NCI-H748 (cell line): Measurements from ENCODE around the gene SLC37A2.
"Not testable (repeated sequence)": the region's sequence is repeated elsewhere in the genome, so short reads cannot be mapped to it uniquely, and the experiment has no call there.

Source experiments
- DNase-seq: peaks from one replicate; lab custom pipeline; 2025; ENCODE audit not compliant: unreplicated experiment; lab: John Stamatoyannopoulos, UW

The SLC37A2 gene

GRCh38 chr11:125062931-125063428 is at the start of gene SLC37A2:
TSS of gene SLC37A2 (plus strand) at chr11:125063305. CDS start at chr11:125063368, 63 bp downstream.
- DNase-seq = peak; percentile 22

DNA sequence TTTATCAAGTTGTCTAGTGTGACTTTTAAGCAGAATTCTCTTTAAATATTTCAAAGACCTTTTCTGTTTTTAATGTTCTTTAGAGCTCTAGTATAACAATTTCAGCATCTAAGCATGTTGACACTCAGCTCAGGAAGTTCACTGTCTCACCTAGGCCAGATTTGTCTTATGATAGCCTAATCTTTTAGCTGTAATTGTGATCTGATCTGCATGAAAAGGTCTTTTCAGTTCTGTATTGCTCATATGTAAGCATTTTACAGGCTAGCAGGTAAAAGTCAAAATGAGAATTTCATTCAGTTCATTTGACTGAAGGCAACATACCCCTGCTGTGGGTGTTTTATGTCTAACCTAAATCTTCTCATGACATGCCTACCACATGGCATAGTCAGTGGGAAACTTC is 46.7 kb upstream of the SLC37A2 start:
- no peak for DNase-seq

DNA sequence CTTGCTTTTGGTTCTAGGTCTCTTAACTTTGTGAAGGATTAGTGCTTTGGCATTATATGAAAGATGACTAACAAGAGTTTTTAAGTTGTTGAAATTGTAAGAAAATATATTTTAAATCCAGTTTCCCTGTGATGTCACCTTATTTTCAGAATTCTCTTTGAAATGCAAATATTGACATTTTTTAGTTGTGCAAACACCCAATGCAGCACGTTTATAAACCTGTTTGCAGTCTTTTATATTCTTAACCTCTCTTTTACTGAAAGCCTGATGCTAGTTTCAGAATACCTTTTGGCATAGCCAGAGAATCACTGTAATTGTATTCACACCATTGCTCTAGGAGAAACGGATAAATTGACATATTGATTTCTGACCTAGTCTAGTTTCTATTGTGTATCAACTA is 42.8 kb upstream of the SLC37A2 start:
- DNase-seq = no peak

- DNase-seq = no peak
Observed at GRCh38 chr11:125022551-125022950, 40.6 kb upstream of the SLC37A2 start.

DNA sequence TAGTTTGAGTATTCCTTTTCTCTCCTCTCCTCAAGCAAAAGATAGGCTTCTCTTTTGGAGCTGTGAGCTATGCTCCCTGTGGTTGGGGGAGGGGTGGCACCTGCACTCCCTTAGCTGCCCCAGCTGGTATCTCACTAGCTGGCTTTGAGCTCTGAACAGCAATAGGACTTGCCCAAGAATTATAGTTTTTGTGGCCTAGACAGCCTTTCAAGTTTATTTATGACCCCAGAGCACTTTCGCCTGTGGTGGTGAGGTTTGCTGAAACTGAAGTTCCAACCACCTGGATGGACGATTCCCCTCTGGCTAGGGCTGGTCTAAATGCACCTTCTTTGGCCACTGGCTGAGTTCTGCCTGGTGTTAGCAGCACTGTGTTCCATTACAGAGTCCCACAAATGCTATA is 37.1 kb upstream of the SLC37A2 start:
- no peak for DNase-seq

GRCh38 chr11:125029431-125029830 is 33.7 kb upstream of the SLC37A2 start:
- DNase-seq = not testable (repeated sequence)

GRCh38 chr11:125036933-125037332 is 26.2 kb upstream of the SLC37A2 start:
- no peak for DNase-seq

DNA sequence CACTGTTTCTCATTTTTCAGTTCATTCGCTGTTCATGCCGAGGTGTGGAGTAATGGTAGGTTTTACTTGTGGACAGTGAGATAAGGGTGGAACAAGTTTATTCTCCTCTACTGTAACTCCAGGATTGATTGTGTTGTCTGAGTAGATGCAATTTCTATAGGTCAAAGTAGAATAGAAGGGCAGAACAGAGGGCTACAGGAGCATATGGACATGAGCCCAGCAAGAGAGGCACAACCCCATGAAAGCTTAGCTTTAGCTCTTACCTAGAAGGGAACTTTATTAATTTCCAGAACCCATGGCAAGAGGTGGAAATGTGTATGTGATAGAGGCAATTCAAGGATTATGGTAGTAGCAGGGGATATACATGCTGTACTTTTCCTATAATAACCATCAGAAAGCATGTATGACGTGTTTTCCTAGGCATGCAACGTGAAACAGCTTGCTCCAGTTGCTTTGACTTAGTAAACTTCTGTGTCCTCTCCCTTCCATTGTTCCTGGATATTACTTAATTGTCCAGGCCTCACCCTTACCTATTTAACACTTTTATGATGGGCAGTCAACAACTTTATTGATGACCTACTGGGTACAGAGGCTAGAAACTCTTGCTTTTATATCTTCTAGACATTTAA is 13.8 kb upstream of the SLC37A2 start:
- no peak for DNase-seq

DNA sequence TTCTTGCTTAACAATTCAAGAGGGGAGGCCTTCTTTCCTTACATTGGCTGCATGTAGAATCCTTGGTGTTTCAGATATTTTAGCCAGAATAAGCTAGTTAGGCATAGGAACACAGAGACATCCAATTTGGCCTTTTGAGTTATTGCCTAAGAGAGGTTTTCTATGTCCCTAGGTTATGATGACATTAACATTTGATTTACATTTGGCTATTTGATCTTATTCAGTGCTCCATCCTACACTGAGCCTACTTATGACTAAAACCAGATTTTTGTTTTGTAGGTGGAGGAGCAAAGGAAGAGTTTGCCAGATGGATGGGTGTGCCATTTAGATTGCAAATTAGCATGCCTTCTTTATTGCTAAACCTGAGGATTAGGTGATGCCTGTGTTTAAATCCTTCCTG is 11.1 kb upstream of the SLC37A2 start:
- DNase-seq = no peak

GRCh38 chr11:125053167-125053566 is 9.9 kb upstream of the SLC37A2 start:
- no peak for DNase-seq

- DNase-seq = no peak
Observed at GRCh38 chr11:125055107-125055715, 7.9 kb upstream of the SLC37A2 start.

DNA sequence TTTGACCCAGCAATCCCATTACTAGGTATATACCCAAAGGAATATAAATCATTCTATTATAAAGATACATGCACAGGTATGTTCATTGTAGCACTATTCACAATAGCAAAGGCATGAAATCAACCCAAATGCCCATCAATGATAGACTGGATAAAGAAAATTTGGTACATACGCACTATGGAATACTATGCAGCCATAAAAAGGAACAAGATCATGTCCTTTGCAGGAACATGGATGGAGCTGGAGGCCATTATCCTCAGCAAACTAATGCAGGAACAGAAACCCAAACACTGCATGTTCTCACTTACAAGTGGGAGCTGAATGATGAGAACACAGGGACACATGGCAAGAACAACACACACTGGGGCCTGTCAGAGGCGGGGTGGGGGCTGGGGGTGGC is 7.0 kb upstream of the SLC37A2 start:
- not testable (repeated sequence) for DNase-seq

- no peak for DNase-seq
Observed at GRCh38 chr11:125056931-125057692, 6.0 kb upstream of the SLC37A2 start.

- DNase-seq = no peak
Observed at GRCh38 chr11:125057693-125058016, 5.5 kb upstream of the SLC37A2 start.

DNA sequence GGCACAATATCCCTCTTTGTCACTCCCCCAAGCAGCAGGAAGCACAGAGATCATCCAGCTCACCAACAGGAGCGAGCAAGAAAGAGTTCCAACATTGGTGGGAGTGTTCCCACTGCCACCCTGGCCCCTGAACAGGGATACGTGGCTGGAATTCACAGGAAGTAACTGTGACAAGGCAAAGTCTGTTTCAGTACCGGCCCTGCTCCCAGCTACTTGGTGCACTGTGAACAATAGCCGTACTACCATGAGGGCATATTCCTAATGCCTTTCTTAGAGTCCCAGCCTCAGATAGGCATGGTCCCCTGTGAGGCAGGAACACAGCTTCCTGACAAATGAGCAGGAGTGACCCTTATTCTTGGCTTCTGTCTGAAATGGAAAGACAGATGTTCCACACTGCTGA is 1.8 kb upstream of the SLC37A2 start:
- no peak for DNase-seq

DNA sequence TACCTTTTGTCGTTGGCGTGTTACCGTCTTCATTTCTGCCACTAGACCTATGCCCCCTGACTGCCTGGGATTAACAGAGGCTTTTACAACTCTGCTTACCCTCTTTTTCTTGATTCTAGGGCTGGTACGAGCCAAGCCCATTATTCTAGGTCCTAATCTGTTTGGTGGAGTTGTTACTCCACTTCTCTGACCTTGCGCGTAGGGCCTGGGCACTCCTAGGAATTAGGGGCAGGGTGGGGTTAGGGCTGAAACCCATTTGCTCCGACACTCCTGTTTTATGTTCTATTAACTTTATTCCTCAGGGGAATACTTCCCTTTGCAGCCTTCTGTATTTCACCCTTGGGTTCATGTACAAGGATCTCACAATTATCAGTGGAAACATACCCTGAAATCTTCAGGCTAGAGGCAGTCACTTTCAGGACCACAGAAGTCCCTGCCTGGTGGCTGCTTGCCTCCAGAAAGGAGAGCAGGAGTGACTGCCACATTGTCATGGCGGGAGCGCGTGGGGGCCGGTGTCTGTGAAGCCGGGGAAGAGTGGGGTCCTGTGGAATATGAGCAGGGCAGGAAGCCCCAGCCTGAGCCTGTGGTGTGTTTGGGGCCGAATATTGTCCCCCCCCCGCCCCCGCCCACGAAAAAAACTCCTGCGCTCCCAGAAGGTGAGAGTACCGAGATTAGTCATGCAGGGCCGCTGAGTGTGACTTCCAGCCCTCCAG is 731 bp upstream of the SLC37A2 start:
- DNase-seq = no peak

DNA sequence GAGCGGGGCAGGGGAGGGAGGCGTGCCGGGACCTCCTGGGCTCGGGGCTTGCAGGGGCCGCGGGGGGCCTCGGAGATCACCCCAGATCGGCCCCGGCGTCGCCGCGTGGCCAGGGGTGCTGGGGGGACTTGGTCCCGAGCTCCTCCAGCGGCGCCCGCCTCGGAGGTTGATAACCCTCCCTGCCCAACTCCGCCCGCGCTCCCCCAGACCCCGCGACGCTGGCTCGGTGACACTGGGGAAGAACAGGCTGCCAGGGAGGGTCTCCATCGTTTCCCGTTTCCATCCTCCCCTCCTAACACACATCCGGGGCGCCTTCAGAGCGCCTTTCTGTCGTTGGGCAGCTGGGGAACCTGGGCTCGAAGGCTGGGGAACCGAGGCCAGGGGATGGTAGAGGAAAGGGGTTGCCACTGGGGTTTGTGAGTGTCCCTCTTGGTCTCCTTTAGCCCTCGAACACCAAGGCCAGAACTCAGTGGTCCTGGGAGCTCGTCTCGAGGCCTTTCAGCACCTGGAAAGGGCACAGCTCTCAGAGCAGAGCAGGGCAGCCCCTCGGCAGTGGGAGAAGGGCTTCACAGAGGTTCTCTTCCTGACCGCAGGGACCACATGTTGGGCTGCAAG is 431 bp downstream of the SLC37A2 start:
- DNase-seq = peak; percentile 10

DNA sequence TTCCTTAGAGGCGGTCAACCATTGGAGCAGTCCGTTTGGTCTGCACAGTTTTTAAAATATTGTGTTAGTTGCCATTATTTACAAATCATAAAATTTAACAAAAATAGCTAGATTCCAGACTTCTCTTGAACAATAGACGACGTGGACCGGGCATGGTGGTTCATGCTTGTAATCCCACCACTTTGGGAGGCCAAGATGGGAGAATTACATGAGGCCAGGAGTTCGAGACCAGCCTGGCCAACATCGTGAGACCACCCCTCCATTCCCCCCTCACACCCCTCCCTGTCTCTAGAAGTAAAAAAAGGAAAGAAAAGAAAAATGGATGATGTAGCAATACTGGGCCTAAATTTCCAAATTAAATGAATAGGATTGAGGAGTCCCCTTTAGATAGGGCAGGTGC is 965 bp downstream of the SLC37A2 start:
- no peak for DNase-seq

DNA sequence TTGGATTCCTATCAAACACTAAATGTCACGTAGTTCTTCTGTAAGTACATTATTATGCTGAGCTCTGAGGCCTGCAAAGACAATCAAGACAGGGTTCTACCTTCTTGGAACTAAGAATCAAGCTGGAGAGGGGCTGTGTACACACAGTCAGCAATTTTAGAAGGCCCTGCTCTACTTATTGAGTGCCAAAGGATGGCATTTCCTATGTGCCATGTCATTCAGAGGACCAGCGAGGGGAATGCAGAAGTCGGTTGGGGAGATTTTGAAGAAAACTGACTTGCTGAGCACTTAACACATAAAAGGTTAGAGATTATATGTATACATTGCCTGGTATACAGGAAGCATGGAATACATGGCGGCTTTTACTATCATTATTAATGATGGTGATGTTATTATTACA is 5.3 kb downstream of the SLC37A2 start:
- DNase-seq = no peak

DNA sequence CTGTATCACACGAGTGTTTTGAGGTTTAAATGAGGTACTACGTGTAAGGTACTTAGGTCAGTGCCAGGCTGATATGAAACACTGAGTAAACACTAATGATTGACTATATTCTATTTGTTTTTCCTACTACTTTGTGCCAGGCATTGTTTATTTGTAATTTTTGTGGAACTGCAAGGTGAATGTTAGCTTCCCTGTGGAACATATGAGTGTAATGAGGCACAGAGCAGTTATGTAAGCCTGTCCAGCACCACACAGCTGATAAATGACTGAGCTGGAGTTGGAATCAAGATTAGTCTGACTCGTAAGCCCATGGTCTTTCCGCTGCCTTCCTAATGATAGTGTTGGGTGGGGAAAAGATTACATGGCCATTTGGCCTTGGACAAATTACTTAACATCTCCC is 5.9 kb downstream of the SLC37A2 start:
- no peak for DNase-seq

GRCh38 chr11:125069796-125070195 is 6.7 kb downstream of the SLC37A2 start:
- no peak for DNase-seq
